H1 (cell line): ENCODE measurements around the gene NDUFA6. TPM values are rescaled to one million over a fixed set of nuclear protein-coding genes. Genes with fewer than 3 reads are reported as not detected.
"Not testable (repeated sequence)": the region's sequence is repeated elsewhere in the genome, so short reads cannot be mapped to it uniquely, and the experiment has no call there.

Experiments
- CTCF ChIA-PET: fragments of 300-600 bp; sonication (Branson Sonifier 250); formaldehyde crosslinking; loops from one replicate; lab custom pipeline; 2021; ENCODE audit not compliant: partially characterized antibody; lab: Charles Lee
- POLR2A ChIA-PET: fragments of 300-600 bp; sonication (Branson Sonifier 250); formaldehyde crosslinking; loops from one replicate; lab custom pipeline; 2021; ENCODE audit warnings: inconsistent platforms; ENCODE audit not compliant: partially characterized antibody; lab: Charles Lee
- DNase-seq, 2 experiments: peaks; one replicate each; pipeline versions ENCODE4 v3.0.0 to v3.0.0-alpha.2; 2010 to 2022; ENCODE audit warnings: low spot score in 2 of 2, low read depth in 1 of 2, mixed read lengths in 1 of 2
- FAIRE-seq: peaks from 2 replicates; lab custom pipeline; 2011; peaks lifted over from hg19 to GRCh38; lab: Jason Lieb, UNC
- H2AFZ ChIP-seq: 2 replicates; pipeline ENCODE4 v1.8.1; 2012; ENCODE audit warnings: low read length, inconsistent platforms
- H2AK5ac ChIP-seq: 2 replicates; pipeline ENCODE4 v1.6.1; 2013; ENCODE audit warnings: low read depth, low read length
- H2BK120ac ChIP-seq: replicated peaks from 2 replicates; pipeline ENCODE3; 2013; ENCODE audit warnings: low read depth, low read length, inconsistent platforms
- H2BK12ac ChIP-seq: 2 replicates; pipeline ENCODE4 v1.6.1; 2013; ENCODE audit warnings: low read depth, low read length
- H2BK15ac ChIP-seq: 2 replicates; pipeline ENCODE4 v1.6.1; 2013; ENCODE audit warnings: low read length
- H2BK20ac ChIP-seq: 2 replicates; pipeline ENCODE4 v1.6.1; 2013; ENCODE audit warnings: low read length
- H2BK5ac ChIP-seq: 2 replicates; pipeline ENCODE4 v1.6.1; 2013; ENCODE audit warnings: low read depth, low read length
- H3K14ac ChIP-seq: 2 replicates; pipeline ENCODE4 v1.6.1; 2013; ENCODE audit warnings: inconsistent platforms; ENCODE audit not compliant: insufficient read length
- H3K18ac ChIP-seq: 2 replicates; pipeline ENCODE4 v1.6.1; 2013; ENCODE audit warnings: low read length; ENCODE audit errors: extremely low read depth
- H3K23ac ChIP-seq: 2 replicates; pipeline ENCODE4 v1.6.1; 2013; ENCODE audit warnings: inconsistent platforms; ENCODE audit not compliant: insufficient read length
- H3K23me2 ChIP-seq: 2 replicates; pipeline ENCODE4 v1.6.1; 2013; ENCODE audit warnings: low read depth, low read length
- H3K27ac ChIP-seq: 2 replicates; pipeline ENCODE4 v1.6.1; 2011; ENCODE audit warnings: low read depth, low read length, inconsistent platforms
- H3K27me3 ChIP-seq, 4 experiments: replicated peaks in 1 of 4; 1 replicate in 1 of 4; 2 replicates in 3 of 4; pipeline versions ENCODE4 v1.6.1 to v1.8.1; 2011 to 2013; ENCODE audit warnings: low read length in 3 of 4, mild to moderate bottlenecking in 3 of 4, inconsistent platforms in 2 of 4, mixed read lengths in 2 of 4, moderate library complexity in 1 of 4; ENCODE audit not compliant: control insufficient read depth in 3 of 4, insufficient read depth in 3 of 4; ENCODE audit errors: extremely low read depth in 1 of 4
- H3K36me3 ChIP-seq, 4 experiments: 2 replicates each; pipeline versions ENCODE4 v1.6.1 to v1.8.1; 2011 to 2013; ENCODE audit warnings: mild to moderate bottlenecking in 4 of 4, low read length in 3 of 4, moderate library complexity in 2 of 4, control low read depth in 1 of 4, inconsistent platforms in 1 of 4; ENCODE audit not compliant: insufficient read depth in 4 of 4, control insufficient read depth in 2 of 4
- H3K4ac ChIP-seq: replicated peaks from 2 replicates; pipeline ENCODE3; 2013; ENCODE audit warnings: low read length, low read depth, mixed read lengths, inconsistent platforms; ENCODE audit not compliant: insufficient read length
- H3K4me1 ChIP-seq, 4 experiments: replicated peaks in 1 of 4; 1 replicate in 1 of 4; 2 replicates in 3 of 4; pipeline versions ENCODE4 v1.6.1 to v1.8.1; 2011 to 2013; ENCODE audit warnings: low read length in 3 of 4, inconsistent platforms in 2 of 4, mixed read lengths in 1 of 4; ENCODE audit not compliant: insufficient read depth in 4 of 4, control insufficient read depth in 3 of 4
- H3K4me2 ChIP-seq, 2 experiments: 2 replicates each; pipeline versions ENCODE4 v1.6.1 to v1.8.1; 2011 to 2013; ENCODE audit warnings: low read depth in 2 of 2, low read length in 2 of 2, control low read depth in 1 of 2, inconsistent platforms in 1 of 2, mild to moderate bottlenecking in 1 of 2; ENCODE audit not compliant: insufficient read depth in 1 of 2
- H3K4me3 ChIP-seq, 4 experiments: fragments of 200-600, 300-600 bp in 1 of 4; sonication (generic), shearing (Covaris generic), sonication (Bioruptor Twin) in 1 of 4; 2 replicates each; pipeline versions ENCODE4 v1.5.1 to v1.8.1; 2011 to 2016; ENCODE audit warnings: low read length in 4 of 4, low read depth in 3 of 4, control low read depth in 2 of 4, inconsistent platforms in 2 of 4, mild to moderate bottlenecking in 2 of 4, mixed read lengths in 1 of 4, moderate library complexity in 1 of 4; ENCODE audit not compliant: insufficient read depth in 2 of 4; ENCODE audit errors: extremely low read depth in 1 of 4
- H3K56ac ChIP-seq: replicated peaks from 2 replicates; pipeline ENCODE3; 2013; ENCODE audit warnings: low read depth, mild to moderate bottlenecking, mixed read lengths, low read length, inconsistent platforms; ENCODE audit not compliant: insufficient read length
- H3K79me1 ChIP-seq: 2 replicates; pipeline ENCODE4 v1.6.1; 2013; ENCODE audit warnings: low read depth, low read length, control low read depth
- H3K79me2 ChIP-seq, 2 experiments: 2 replicates each; pipeline versions ENCODE4 v1.6.1 to v1.8.1; 2012 to 2013; ENCODE audit warnings: low read length in 2 of 2, mild to moderate bottlenecking in 2 of 2, inconsistent platforms in 1 of 2; ENCODE audit not compliant: insufficient read depth in 2 of 2, control insufficient read depth in 1 of 2
- H3K9ac ChIP-seq, 4 experiments: replicated peaks in 1 of 4; 1 replicate in 1 of 4; 2 replicates in 3 of 4; pipeline versions ENCODE4 v1.6.1 to v1.8.1; 2011 to 2013; ENCODE audit warnings: low read depth in 3 of 4, low read length in 3 of 4, control low read depth in 2 of 4, mild to moderate bottlenecking in 2 of 4, moderate library complexity in 2 of 4, inconsistent platforms in 1 of 4; ENCODE audit errors: extremely low read depth in 1 of 4
- H3K9me3 ChIP-seq, 2 experiments: 2 replicates each; pipeline versions ENCODE4 v1.6.1 to v1.8.1; 2012 to 2013; ENCODE audit warnings: mild to moderate bottlenecking in 2 of 2, moderate library complexity in 2 of 2, control low read depth in 1 of 2, inconsistent platforms in 1 of 2, low read depth in 1 of 2, low read length in 1 of 2, mixed read lengths in 1 of 2; ENCODE audit not compliant: insufficient read depth in 2 of 2
- H4K20me1 ChIP-seq, 2 experiments: replicated peaks in 1 of 2; 2 replicates each; pipeline versions ENCODE3 to v1.8.1; 2011 to 2013; ENCODE audit warnings: inconsistent platforms in 2 of 2, low read length in 2 of 2, mild to moderate bottlenecking in 1 of 2; ENCODE audit not compliant: insufficient read depth in 2 of 2, control insufficient read depth in 1 of 2
- H4K5ac ChIP-seq: 2 replicates; pipeline ENCODE4 v1.6.1; 2013; ENCODE audit warnings: low read length, low read depth, mixed read lengths, inconsistent platforms; ENCODE audit not compliant: insufficient read length
- H4K8ac ChIP-seq: 2 replicates; pipeline ENCODE4 v1.8.0; 2013; ENCODE audit warnings: mild to moderate bottlenecking, moderate library complexity, low read length, inconsistent platforms; ENCODE audit not compliant: insufficient read depth; ENCODE audit errors: extremely low read depth
- H4K91ac ChIP-seq: replicated peaks from 2 replicates; pipeline ENCODE3; 2013; ENCODE audit warnings: low read length, mixed read lengths, inconsistent platforms; ENCODE audit not compliant: insufficient read length
- WGBS, 2 experiments: shearing (Covaris generic) in 1 of 2; methylation state at CpG; one replicate each; pipeline versions ENCODE4 v1.1.6 to v1.1.7; 2013 to 2015; ENCODE audit warnings: low lambda C conversion rate in 2 of 2, mixed read lengths in 2 of 2, inconsistent platforms in 1 of 2, low coverage in 1 of 2, missing lambda C conversion rate in 1 of 2; ENCODE audit not compliant: insufficient replicate concordance in 2 of 2, insufficient coverage in 1 of 2, insufficient read length in 1 of 2; ENCODE audit errors: extremely low coverage in 1 of 2, missing lambda C conversion rate in 1 of 2; 5-methylcytosine and 5-hydroxymethylcytosine counted together
- polyA plus RNA-seq, 7 experiments: library from polyadenylated mRNA; depleted of rRNA in 3 of 7; stranded (reverse) in 5 of 7; unstranded in 2 of 7; fragments of >200 nt in 5 of 7; fragments of 200-250 nt in 2 of 7; gene quantifications; 1 replicate in 5 of 7; 2 replicates in 1 of 7; 4 replicates in 1 of 7; pipeline versions ENCODE4 v1.2.1 to v1.2.3, GENCODE V29; 2011 to 2013; ENCODE audit warnings: missing spikeins in 2 of 7, mixed read lengths in 2 of 7
- total RNA-seq: library from RNA; stranded (reverse); fragmentation: NEBNext Ultra II Directional; extraction: Animal tissue kit (Norgen Biotek cat#: 25700); gene quantifications from 2 replicates; pipeline ENCODE4 v1.2.1, GENCODE V29; 2021

Gene NDUFA6
- total and polyA plus RNA-seq, 2 of the 8 experiments (the other 6 are each of a cell fraction or from before 2014, with no cell fraction given), result 76.2 to 105 TPM

GRCh38 chr22:42135688-42136087 lies 45.1 kb upstream of the NDUFA6 start:
- CTCF ChIA-PET, result not testable (repeated sequence)

More at GRCh38 chr22:42135688-42136087, 45.1 kb upstream of the NDUFA6 start:
- H3K4me3 ChIP-seq, FAIRE-seq, H4K20me1 ChIP-seq, H4K5ac ChIP-seq, H2AK5ac ChIP-seq, H4K91ac ChIP-seq, H3K23me2 ChIP-seq, H3K27ac ChIP-seq, H3K18ac ChIP-seq, H3K36me3 ChIP-seq, H2BK20ac ChIP-seq, H2AFZ ChIP-seq, H3K14ac ChIP-seq, H3K9me3 ChIP-seq, H3K23ac ChIP-seq, DNase-seq, H3K79me2 ChIP-seq, H3K79me1 ChIP-seq, H3K56ac ChIP-seq, POLR2A ChIA-PET, H4K8ac ChIP-seq, H3K4me2 ChIP-seq, H3K4me1 ChIP-seq, H3K9ac ChIP-seq, H2BK5ac ChIP-seq, H3K27me3 ChIP-seq, H3K4ac ChIP-seq, H2BK12ac ChIP-seq, H2BK15ac ChIP-seq, H2BK120ac ChIP-seq: not testable (repeated sequence)
- no CpG with 5 or more reads among the region's 4 CpGs for WGBS, 2 experiments
